ENCODE data around the gene ATP9A. TPM values are rescaled to one million over a fixed set of nuclear protein-coding genes. Genes with fewer than 3 reads are reported as not detected.

Gene ATP9A
- total and polyA plus RNA-seq, 2 donors from 2014 or later = 7.1 to 40.2 TPM

DNA sequence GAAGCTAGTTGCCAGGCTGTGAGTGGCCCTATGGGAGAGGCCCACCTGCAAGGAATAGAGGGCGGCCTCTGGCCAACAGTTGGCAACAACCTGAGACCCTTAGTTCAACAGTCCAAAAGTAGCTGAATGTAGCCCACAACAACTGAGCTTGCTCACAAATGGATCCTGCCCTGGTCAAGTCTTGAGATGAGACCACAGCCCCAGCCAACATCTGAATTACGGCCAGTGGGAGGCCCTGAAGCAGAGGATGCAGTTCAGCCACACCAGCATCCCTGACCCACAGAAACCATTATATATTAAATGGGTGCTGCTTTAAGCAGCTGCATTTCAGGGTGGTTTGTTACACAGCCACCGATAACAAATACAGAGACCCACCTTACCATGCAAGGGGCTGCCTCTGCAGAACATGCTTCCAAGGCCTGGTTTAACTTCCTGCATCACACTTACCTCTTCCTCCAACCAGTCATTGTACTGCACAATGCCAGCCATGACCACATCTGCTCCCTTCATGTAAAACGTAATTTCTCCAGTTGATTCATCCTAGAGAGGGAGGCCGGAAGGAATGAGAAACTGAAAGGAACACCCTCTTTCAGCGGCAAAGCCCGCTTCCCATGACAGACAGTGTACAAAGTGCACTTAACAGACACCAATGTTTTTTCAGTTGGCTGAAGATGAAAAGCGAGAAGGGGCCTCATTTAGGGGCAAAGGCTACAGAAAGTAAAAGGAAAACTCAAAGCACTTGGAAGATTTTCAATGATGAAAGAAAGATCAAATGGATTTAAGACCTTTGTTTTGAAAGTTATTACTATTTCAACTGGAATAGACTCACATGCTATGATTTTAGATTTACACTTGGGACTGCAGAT is 139.4 kb downstream of the ATP9A start:
- no peaks in the 10 kb centered on the region for H3K36me3 ChIP-seq (ENCODE audit: control insufficient read depth in 2 of 3, insufficient read depth in 3 of 3, low read length in 3 of 3)
- H3K9me3 ChIP-seq (ENCODE audit: control insufficient read depth in 2 of 3, insufficient read depth in 1 of 3, low read length in 3 of 3) = no peaks in the 10 kb centered on the region
- FAIRE-seq (no peak), DNase-seq (peak in 1 of 5 donors; percentile 61)
- no peak overlapping the region for H3K9ac ChIP-seq (ENCODE audit: low read length in 3 of 3)
- H3K4me3 ChIP-seq (ENCODE audit: low read length in 3 of 3) = no peak overlapping the region
- intact Hi-C loops (cut with DNase I) = no loop called here
- H3K27me3 ChIP-seq (ENCODE audit: control insufficient read depth, insufficient read depth, low read length) = no peaks in the 10 kb centered on the region
- TF ChIP-seq CTCF (IDR thresholded peaks at IDR 0.05; ENCODE audit: borderline replicate concordance, extremely low read depth, insufficient read depth) = no peak
- peaks cover 0 to 6% (median 5%) of the 10 kb centered on the region in 3 donors for H3K4me1 ChIP-seq (ENCODE audit: control insufficient read depth in 2 of 3, insufficient read depth in 2 of 3, low read depth in 1 of 3, low read length in 3 of 3)
- no peak overlapping the region for H3K27ac ChIP-seq (ENCODE audit: low read depth in 2 of 2, low read length in 2 of 2)

- FAIRE-seq (no peak), DNase-seq (no peak)
- peaks cover 0 to 6% (median 5%) of the 10 kb centered on the region in 3 donors for H3K4me1 ChIP-seq (ENCODE audit: control insufficient read depth in 2 of 3, insufficient read depth in 2 of 3, low read depth in 1 of 3, low read length in 3 of 3)
- no peaks in the 10 kb centered on the region for H3K36me3 ChIP-seq (ENCODE audit: control insufficient read depth in 2 of 3, insufficient read depth in 3 of 3, low read length in 3 of 3)
- no peak for TF ChIP-seq CTCF (IDR thresholded peaks at IDR 0.05; ENCODE audit: borderline replicate concordance, extremely low read depth, insufficient read depth)
- intact Hi-C loops (cut with DNase I) = no loop called here
- no peaks in the 10 kb centered on the region for H3K9me3 ChIP-seq (ENCODE audit: control insufficient read depth in 2 of 3, insufficient read depth in 1 of 3, low read length in 3 of 3)
- no peak overlapping the region for H3K27ac ChIP-seq (ENCODE audit: low read depth in 2 of 2, low read length in 2 of 2)
- no peak overlapping the region for H3K4me3 ChIP-seq (ENCODE audit: low read length in 3 of 3)
- H3K27me3 ChIP-seq (ENCODE audit: control insufficient read depth, insufficient read depth, low read length) = no peaks in the 10 kb centered on the region
- no peak overlapping the region for H3K9ac ChIP-seq (ENCODE audit: low read length in 3 of 3)
Measured at GRCh38 chr20:51627586-51627985, 140.6 kb downstream of the ATP9A start.

GRCh38 chr20:51625105-51625504 is 143.1 kb downstream of the ATP9A start:
- Histone ChIP-seq H3K9ac (ENCODE audit: low read length in 3 of 3) (no peak overlapping the region), H3K27me3 (ENCODE audit: control insufficient read depth, insufficient read depth, low read length) (no peaks in the 10 kb centered on the region), H3K36me3 (ENCODE audit: control insufficient read depth in 2 of 3, insufficient read depth in 3 of 3, low read length in 3 of 3) (peaks cover 0 to 4% (median 0%) of the 10 kb centered on the region in 3 donors), H3K9me3 (ENCODE audit: control insufficient read depth in 2 of 3, insufficient read depth in 1 of 3, low read length in 3 of 3) (no peaks in the 10 kb centered on the region), H3K4me3 (ENCODE audit: low read length in 3 of 3) (no peak overlapping the region), H3K27ac (ENCODE audit: low read depth in 2 of 2, low read length in 2 of 2) (no peak overlapping the region), H3K4me1 (ENCODE audit: control insufficient read depth in 2 of 3, insufficient read depth in 2 of 3, low read depth in 1 of 3, low read length in 3 of 3) (peaks cover 0 to 3% (median 0%) of the 10 kb centered on the region in 3 donors)
- DNase-seq (no peak), FAIRE-seq (no peak)
- intact Hi-C loops (cut with DNase I) = no loop called here
- TF ChIP-seq CTCF (IDR thresholded peaks at IDR 0.05; ENCODE audit: borderline replicate concordance, extremely low read depth, insufficient read depth) = no peak

Data from kidney (tissue), 14 donors.